Gastroesophageal sphincter (tissue), 3 donors: ENCODE results near the gene LMO1.

Experiments used
- EP300 ChIP-seq: sonication (generic); formaldehyde crosslinking; IDR thresholded peaks from one replicate; pipeline ENCODE4 v1.6.1; 2017; ENCODE audit warnings: antibody characterized with exemption, mild to moderate bottlenecking
- POLR2A ChIP-seq, 2 donors: fragments of 450-650 bp; IDR thresholded peaks; one replicate each; pipeline ENCODE4 v1.6.1; 2017; ENCODE audit warnings: antibody characterized with exemption in 2 of 2, mild to moderate bottlenecking in 2 of 2, moderate library complexity in 1 of 2
- POLR2AphosphoS5 ChIP-seq: sonication (generic); formaldehyde crosslinking; IDR thresholded peaks from one replicate; pipeline ENCODE4 v1.6.1; 2017; ENCODE audit warnings: antibody characterized with exemption
- TF ChIP-seq, protein P1 (sequence below), 4 experiments: fragments of 200-600 bp in 2 of 4; fragments of 450-650 bp in 2 of 4; sonication (generic) in 1 of 4; IDR thresholded peaks; one replicate each; pipeline ENCODE4 v1.5.1; 2017 to 2019; ENCODE audit warnings: antibody characterized with exemption in 4 of 4, mild to moderate bottlenecking in 2 of 4, moderate library complexity in 2 of 4

DNA sequence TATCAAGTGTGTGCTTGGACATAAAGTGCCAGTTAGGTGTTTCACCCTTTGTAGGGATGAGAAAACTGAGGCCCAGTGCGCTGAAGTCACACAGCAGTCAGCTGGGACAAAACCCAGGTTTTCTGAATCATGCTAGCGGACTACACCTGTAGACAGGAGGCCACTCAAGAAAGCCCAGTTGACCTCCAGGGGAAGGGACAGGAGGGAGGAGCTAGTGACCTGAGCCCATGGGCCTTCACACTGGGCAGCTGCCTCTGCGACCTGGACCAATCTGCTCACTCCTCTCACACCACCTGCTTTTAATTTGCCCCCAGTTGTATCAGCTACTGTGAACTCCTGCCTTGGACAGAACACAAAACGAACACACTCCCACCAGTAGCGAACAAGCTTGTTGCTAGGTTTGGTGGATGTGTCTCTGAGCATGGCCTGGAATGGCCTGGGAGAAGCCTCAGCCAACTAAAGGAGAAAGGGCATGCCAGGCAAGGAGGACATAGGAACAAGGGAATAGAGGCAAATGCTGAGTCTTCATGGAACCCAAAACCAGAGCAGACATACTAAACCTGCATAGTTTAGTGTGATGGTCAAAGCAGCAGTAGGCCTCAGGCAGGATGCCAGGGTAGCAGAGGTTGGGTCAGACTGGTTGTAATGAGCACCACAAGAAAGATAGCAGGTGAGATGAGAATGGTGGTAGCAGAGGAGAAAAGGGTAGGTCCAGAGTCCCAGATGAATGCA lies 7.2 kb downstream of the LMO1 start:
- TF ChIP-seq, protein P1, sequence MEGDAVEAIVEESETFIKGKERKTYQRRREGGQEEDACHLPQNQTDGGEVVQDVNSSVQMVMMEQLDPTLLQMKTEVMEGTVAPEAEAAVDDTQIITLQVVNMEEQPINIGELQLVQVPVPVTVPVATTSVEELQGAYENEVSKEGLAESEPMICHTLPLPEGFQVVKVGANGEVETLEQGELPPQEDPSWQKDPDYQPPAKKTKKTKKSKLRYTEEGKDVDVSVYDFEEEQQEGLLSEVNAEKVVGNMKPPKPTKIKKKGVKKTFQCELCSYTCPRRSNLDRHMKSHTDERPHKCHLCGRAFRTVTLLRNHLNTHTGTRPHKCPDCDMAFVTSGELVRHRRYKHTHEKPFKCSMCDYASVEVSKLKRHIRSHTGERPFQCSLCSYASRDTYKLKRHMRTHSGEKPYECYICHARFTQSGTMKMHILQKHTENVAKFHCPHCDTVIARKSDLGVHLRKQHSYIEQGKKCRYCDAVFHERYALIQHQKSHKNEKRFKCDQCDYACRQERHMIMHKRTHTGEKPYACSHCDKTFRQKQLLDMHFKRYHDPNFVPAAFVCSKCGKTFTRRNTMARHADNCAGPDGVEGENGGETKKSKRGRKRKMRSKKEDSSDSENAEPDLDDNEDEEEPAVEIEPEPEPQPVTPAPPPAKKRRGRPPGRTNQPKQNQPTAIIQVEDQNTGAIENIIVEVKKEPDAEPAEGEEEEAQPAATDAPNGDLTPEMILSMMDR (IDR thresholded peaks at IDR 0.05) = no peak
- no peak for TF ChIP-seq POLR2A (IDR thresholded peaks at IDR 0.05)
- TF ChIP-seq EP300 = no peak
- no peak for TF ChIP-seq POLR2AphosphoS5
